Neural cell (in vitro differentiated cells): ENCODE measurements around the gene HSPB2. TPM values are rescaled to one million over a fixed set of nuclear protein-coding genes. Genes with fewer than 3 reads are reported as not detected.

Source experiments
- H2AFZ ChIP-seq: fragments of 200-600, 300-800 bp; sonication (generic), shearing (Covaris generic); 2 replicates; pipeline ENCODE4 v1.6.0; 2014; ENCODE audit warnings: low read depth, mild to moderate bottlenecking, antibody characterized with exemption, low read length, moderate library complexity
- H3F3A ChIP-seq: fragments of 200-600 bp; shearing (Covaris generic); 2 replicates; pipeline ENCODE4 v1.6.1; 2016; ENCODE audit warnings: mild to moderate bottlenecking, moderate library complexity, mixed read lengths, antibody characterized with exemption, low read length; ENCODE audit not compliant: insufficient read depth, poor library complexity, severe bottlenecking
- H3K27ac ChIP-seq: fragments of 200-600, 300-800 bp; sonication (generic), shearing (Covaris generic); 2 replicates; pipeline ENCODE4 v1.5.1; 2014; ENCODE audit warnings: mild to moderate bottlenecking, low read length, moderate library complexity
- H3K27me3 ChIP-seq: fragments of 300-800, 200-600 bp; sonication (generic), shearing (Covaris generic); 2 replicates; pipeline ENCODE4 v1.6.0; 2014; ENCODE audit warnings: mild to moderate bottlenecking, low read depth, low read length, moderate library complexity; ENCODE audit not compliant: insufficient read depth
- H3K36me3 ChIP-seq: fragments of 300-800, 200-600 bp; sonication (generic), shearing (Covaris generic); 2 replicates; pipeline ENCODE4 v1.5.1; 2014; ENCODE audit warnings: mild to moderate bottlenecking, antibody characterized with exemption, low read length, moderate library complexity; ENCODE audit not compliant: insufficient read depth
- H3K4me2 ChIP-seq: fragments of 300-800, 200-600 bp; sonication (generic), shearing (Covaris generic); 2 replicates; pipeline ENCODE4 v1.6.0; 2014; ENCODE audit warnings: mild to moderate bottlenecking, low read length
- H3K4me3 ChIP-seq: fragments of 300-800, 200-600 bp; sonication (generic), shearing (Covaris generic); 2 replicates; pipeline ENCODE4 v1.5.1; 2014; ENCODE audit warnings: mild to moderate bottlenecking, low read length, moderate library complexity
- H3K79me2 ChIP-seq: fragments of 200-600 bp; shearing (Covaris generic); replicated peaks from 2 replicates; pipeline ENCODE4 v1.6.0; 2014; ENCODE audit warnings: mild to moderate bottlenecking, low read length, moderate library complexity; ENCODE audit not compliant: insufficient read depth
- H3K9ac ChIP-seq: fragments of 300-800, 200-600 bp; sonication (generic), shearing (Covaris generic); 2 replicates; pipeline ENCODE4 v1.6.1; 2016; ENCODE audit warnings: mild to moderate bottlenecking, low read length, mixed read lengths
- H3K9me2 ChIP-seq: fragments of 200-600 bp; shearing (Covaris generic); 2 replicates; pipeline ENCODE4 v1.6.1; 2016; ENCODE audit warnings: mild to moderate bottlenecking, low read length, mixed read lengths; ENCODE audit not compliant: insufficient read depth
- H3K9me3 ChIP-seq: fragments of 200-600, 300-800 bp; sonication (generic), shearing (Covaris generic); 2 replicates; pipeline ENCODE4 v1.6.1; 2016; ENCODE audit warnings: mild to moderate bottlenecking, mixed run types, low read length, moderate library complexity, mixed read lengths
- H4K20me1 ChIP-seq: fragments of 200-600 bp; shearing (Covaris generic); 2 replicates; pipeline ENCODE4 v1.6.1; 2016; ENCODE audit warnings: mild to moderate bottlenecking, mixed run types; ENCODE audit not compliant: insufficient read depth
- EP300 ChIP-seq: fragments of 450-650 bp; conservative IDR thresholded peaks from 2 replicates; pipeline ENCODE4 v1.6.1; 2014; ENCODE audit warnings: antibody characterized with exemption, mild to moderate bottlenecking, moderate library complexity; ENCODE audit not compliant: poor library complexity, severe bottlenecking
- EZH2 ChIP-seq: fragments of 200-600, 300-800 bp; shearing (Covaris generic), sonication (generic); IDR thresholded peaks from 2 replicates; pipeline ENCODE4 v1.6.1; 2014; ENCODE audit warnings: antibody characterized with exemption, low read length, borderline replicate concordance, mild to moderate bottlenecking; ENCODE audit not compliant: insufficient read depth, poor library complexity, severe bottlenecking
- MXI1 ChIP-seq: fragments of 450-650 bp; conservative IDR thresholded peaks from 2 replicates; pipeline ENCODE4 v1.6.1; 2014; ENCODE audit warnings: antibody characterized with exemption, mild to moderate bottlenecking; ENCODE audit not compliant: poor library complexity, severe bottlenecking
- POLR2AphosphoS5 ChIP-seq: IDR thresholded peaks from 2 replicates; pipeline ENCODE4 v1.6.1; 2012
- RAD21 ChIP-seq: fragments of 450-650 bp; conservative IDR thresholded peaks from 2 replicates; pipeline ENCODE4 v1.6.1; 2014; ENCODE audit warnings: antibody characterized with exemption, mild to moderate bottlenecking, moderate library complexity
- SMC3 ChIP-seq: fragments of 450-650 bp; conservative IDR thresholded peaks from 2 replicates; pipeline ENCODE4 v1.6.1; 2014; ENCODE audit warnings: antibody characterized with exemption, mild to moderate bottlenecking, moderate library complexity; ENCODE audit not compliant: poor library complexity
- TAF1 ChIP-seq: IDR thresholded peaks from 2 replicates; pipeline ENCODE4 v1.6.1; 2012; ENCODE audit warnings: low read depth
- polyA plus RNA-seq: library from polyadenylated mRNA; depleted of rRNA; stranded (reverse); fragments of >200 nt; gene quantifications from 2 replicates; pipeline ENCODE4 v1.2.3, GENCODE V29; 2014
- TF ChIP-seq, protein P1 (sequence below): fragments of 450-650 bp; IDR thresholded peaks from 2 replicates; pipeline ENCODE4 v1.5.1; 2014; ENCODE audit warnings: antibody characterized with exemption, mild to moderate bottlenecking, moderate library complexity; ENCODE audit not compliant: poor library complexity, severe bottlenecking
- TF ChIP-seq, protein P2 (sequence below): IDR thresholded peaks from 2 replicates; pipeline ENCODE4 v1.6.1; 2012; ENCODE audit warnings: borderline replicate concordance

HSPB2 gene
- polyA plus RNA-seq, 1 donor from 2014 or later, result not detected

DNA sequence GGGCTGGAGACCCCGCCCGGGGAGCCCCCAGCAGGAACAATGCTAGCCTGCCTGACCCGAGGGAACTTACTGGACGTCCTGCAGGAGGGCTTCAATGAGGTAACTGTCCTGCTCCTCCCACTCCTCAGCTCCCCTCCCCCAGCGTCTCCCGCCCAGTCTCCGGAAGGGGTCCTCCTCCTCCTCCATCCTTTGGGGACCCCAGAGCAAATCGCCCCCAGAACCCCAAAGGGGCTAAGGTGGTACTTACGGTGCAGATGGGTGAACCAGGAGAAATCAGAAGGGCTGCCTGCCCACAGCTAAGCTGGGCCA lies 24.9 kb downstream of the HSPB2 start:
- Histone ChIP-seq H3K27me3 (no peaks in the 10 kb centered on the region), H3K9ac (peak overlapping the region; percentile 69), H3K4me2 (peak overlapping the region; percentile 91), H3K27ac (peak overlapping the region; percentile 68), H2AFZ (peak overlapping the region; percentile 48), H3K36me3 (no peaks in the 10 kb centered on the region), H3K4me3 (peak overlapping the region; percentile 70), H3K9me3 (no peaks in the 10 kb centered on the region), H3K79me2 (peaks cover 31% of the 10 kb centered on the region), H4K20me1 (no peaks in the 10 kb centered on the region), H3K9me2 (no peaks in the 10 kb centered on the region), H3F3A (no peaks in the 10 kb centered on the region)
- TF ChIP-seq POLR2AphosphoS5 (no peak), TAF1 (no peak), RAD21 (no peak), EZH2 (no peak), EP300 (no peak), SMC3 (no peak), MXI1 (no peak)
- TF ChIP-seq, protein P1, sequence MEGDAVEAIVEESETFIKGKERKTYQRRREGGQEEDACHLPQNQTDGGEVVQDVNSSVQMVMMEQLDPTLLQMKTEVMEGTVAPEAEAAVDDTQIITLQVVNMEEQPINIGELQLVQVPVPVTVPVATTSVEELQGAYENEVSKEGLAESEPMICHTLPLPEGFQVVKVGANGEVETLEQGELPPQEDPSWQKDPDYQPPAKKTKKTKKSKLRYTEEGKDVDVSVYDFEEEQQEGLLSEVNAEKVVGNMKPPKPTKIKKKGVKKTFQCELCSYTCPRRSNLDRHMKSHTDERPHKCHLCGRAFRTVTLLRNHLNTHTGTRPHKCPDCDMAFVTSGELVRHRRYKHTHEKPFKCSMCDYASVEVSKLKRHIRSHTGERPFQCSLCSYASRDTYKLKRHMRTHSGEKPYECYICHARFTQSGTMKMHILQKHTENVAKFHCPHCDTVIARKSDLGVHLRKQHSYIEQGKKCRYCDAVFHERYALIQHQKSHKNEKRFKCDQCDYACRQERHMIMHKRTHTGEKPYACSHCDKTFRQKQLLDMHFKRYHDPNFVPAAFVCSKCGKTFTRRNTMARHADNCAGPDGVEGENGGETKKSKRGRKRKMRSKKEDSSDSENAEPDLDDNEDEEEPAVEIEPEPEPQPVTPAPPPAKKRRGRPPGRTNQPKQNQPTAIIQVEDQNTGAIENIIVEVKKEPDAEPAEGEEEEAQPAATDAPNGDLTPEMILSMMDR, result no peak
- TF ChIP-seq, protein P2, sequence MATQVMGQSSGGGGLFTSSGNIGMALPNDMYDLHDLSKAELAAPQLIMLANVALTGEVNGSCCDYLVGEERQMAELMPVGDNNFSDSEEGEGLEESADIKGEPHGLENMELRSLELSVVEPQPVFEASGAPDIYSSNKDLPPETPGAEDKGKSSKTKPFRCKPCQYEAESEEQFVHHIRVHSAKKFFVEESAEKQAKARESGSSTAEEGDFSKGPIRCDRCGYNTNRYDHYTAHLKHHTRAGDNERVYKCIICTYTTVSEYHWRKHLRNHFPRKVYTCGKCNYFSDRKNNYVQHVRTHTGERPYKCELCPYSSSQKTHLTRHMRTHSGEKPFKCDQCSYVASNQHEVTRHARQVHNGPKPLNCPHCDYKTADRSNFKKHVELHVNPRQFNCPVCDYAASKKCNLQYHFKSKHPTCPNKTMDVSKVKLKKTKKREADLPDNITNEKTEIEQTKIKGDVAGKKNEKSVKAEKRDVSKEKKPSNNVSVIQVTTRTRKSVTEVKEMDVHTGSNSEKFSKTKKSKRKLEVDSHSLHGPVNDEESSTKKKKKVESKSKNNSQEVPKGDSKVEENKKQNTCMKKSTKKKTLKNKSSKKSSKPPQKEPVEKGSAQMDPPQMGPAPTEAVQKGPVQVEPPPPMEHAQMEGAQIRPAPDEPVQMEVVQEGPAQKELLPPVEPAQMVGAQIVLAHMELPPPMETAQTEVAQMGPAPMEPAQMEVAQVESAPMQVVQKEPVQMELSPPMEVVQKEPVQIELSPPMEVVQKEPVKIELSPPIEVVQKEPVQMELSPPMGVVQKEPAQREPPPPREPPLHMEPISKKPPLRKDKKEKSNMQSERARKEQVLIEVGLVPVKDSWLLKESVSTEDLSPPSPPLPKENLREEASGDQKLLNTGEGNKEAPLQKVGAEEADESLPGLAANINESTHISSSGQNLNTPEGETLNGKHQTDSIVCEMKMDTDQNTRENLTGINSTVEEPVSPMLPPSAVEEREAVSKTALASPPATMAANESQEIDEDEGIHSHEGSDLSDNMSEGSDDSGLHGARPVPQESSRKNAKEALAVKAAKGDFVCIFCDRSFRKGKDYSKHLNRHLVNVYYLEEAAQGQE, result no peak

DNA sequence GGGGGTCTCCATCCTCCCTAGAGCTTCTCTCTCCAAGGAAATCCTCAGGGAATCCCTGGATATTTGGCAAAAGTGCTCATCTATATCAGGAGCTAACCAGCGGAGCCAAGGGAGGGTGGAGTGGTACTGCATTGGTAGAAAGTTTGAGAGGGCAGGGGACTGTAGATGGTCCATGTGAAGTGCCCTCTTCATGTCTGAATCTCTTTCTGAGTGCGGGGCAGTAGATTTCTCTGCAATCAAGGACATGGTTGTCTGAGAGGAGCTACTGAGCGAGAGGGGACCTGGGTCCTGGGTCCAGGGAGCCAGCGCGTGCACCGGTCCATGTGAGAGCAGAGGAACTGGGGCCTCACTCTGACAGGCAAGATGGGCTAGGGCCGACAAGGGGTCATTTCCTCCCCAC lies 25.3 kb downstream of the HSPB2 start:
- H3K9me3 ChIP-seq, result no peaks in the 10 kb centered on the region
- no peaks in the 10 kb centered on the region for H3K9me2 ChIP-seq
- peak overlapping the region; percentile 69 for H3K9ac ChIP-seq
- H3K27me3 ChIP-seq, result no peaks in the 10 kb centered on the region
- TF ChIP-seq SMC3, result no peak
- no peak for TF ChIP-seq TAF1
- TF ChIP-seq EZH2, result no peak
- TF ChIP-seq, protein P1, result no peak
- no peak for TF ChIP-seq RAD21
- TF ChIP-seq, protein P2, result no peak
- TF ChIP-seq MXI1, result no peak
- TF ChIP-seq POLR2AphosphoS5, result no peak
- no peak for TF ChIP-seq EP300
- peak overlapping the region; percentile 48 for H2AFZ ChIP-seq
- H3K79me2 ChIP-seq, result peaks cover 31% of the 10 kb centered on the region
- no peaks in the 10 kb centered on the region for H4K20me1 ChIP-seq
- H3K4me3 ChIP-seq, result peak overlapping the region; percentile 70
- H3F3A ChIP-seq, result no peaks in the 10 kb centered on the region
- H3K4me2 ChIP-seq, result peak overlapping the region; percentile 91
- no peaks in the 10 kb centered on the region for H3K36me3 ChIP-seq
- H3K27ac ChIP-seq, result peak overlapping the region; percentile 68
